H1 (cell line): ENCODE results near the gene SNF8. TPM values are rescaled to one million over a fixed set of nuclear protein-coding genes. Genes with fewer than 3 reads are reported as not detected.

ENCODE experiments used
- CTCF ChIA-PET: fragments of 300-600 bp; sonication (Branson Sonifier 250); formaldehyde crosslinking; loops from one replicate; lab custom pipeline; 2021; ENCODE audit not compliant: partially characterized antibody; lab: Charles Lee
- POLR2A ChIA-PET: fragments of 300-600 bp; sonication (Branson Sonifier 250); formaldehyde crosslinking; loops from one replicate; lab custom pipeline; 2021; ENCODE audit warnings: inconsistent platforms; ENCODE audit not compliant: partially characterized antibody; lab: Charles Lee
- DNase-seq, 2 experiments: peaks; one replicate each; pipeline versions ENCODE4 v3.0.0 to v3.0.0-alpha.2; 2010 to 2022; ENCODE audit warnings: low spot score in 2 of 2, low read depth in 1 of 2, mixed read lengths in 1 of 2
- FAIRE-seq: peaks from 2 replicates; lab custom pipeline; 2011; peaks lifted over from hg19 to GRCh38; lab: Jason Lieb, UNC
- H2AFZ ChIP-seq: 2 replicates; pipeline ENCODE4 v1.8.1; 2012; ENCODE audit warnings: low read length, inconsistent platforms
- H2AK5ac ChIP-seq: 2 replicates; pipeline ENCODE4 v1.6.1; 2013; ENCODE audit warnings: low read depth, low read length
- H2BK120ac ChIP-seq: replicated peaks from 2 replicates; pipeline ENCODE3; 2013; ENCODE audit warnings: low read depth, low read length, inconsistent platforms
- H2BK12ac ChIP-seq: 2 replicates; pipeline ENCODE4 v1.6.1; 2013; ENCODE audit warnings: low read depth, low read length
- H2BK15ac ChIP-seq: 2 replicates; pipeline ENCODE4 v1.6.1; 2013; ENCODE audit warnings: low read length
- H2BK20ac ChIP-seq: 2 replicates; pipeline ENCODE4 v1.6.1; 2013; ENCODE audit warnings: low read length
- H2BK5ac ChIP-seq: 2 replicates; pipeline ENCODE4 v1.6.1; 2013; ENCODE audit warnings: low read depth, low read length
- H3K14ac ChIP-seq: 2 replicates; pipeline ENCODE4 v1.6.1; 2013; ENCODE audit warnings: inconsistent platforms; ENCODE audit not compliant: insufficient read length
- H3K18ac ChIP-seq: 2 replicates; pipeline ENCODE4 v1.6.1; 2013; ENCODE audit warnings: low read length; ENCODE audit errors: extremely low read depth
- H3K23ac ChIP-seq: 2 replicates; pipeline ENCODE4 v1.6.1; 2013; ENCODE audit warnings: inconsistent platforms; ENCODE audit not compliant: insufficient read length
- H3K23me2 ChIP-seq: 2 replicates; pipeline ENCODE4 v1.6.1; 2013; ENCODE audit warnings: low read depth, low read length
- H3K27ac ChIP-seq: 2 replicates; pipeline ENCODE4 v1.6.1; 2011; ENCODE audit warnings: low read depth, low read length, inconsistent platforms
- H3K27me3 ChIP-seq, 4 experiments: replicated peaks in 1 of 4; 1 replicate in 1 of 4; 2 replicates in 3 of 4; pipeline versions ENCODE4 v1.6.1 to v1.8.1; 2011 to 2013; ENCODE audit warnings: low read length in 3 of 4, mild to moderate bottlenecking in 3 of 4, inconsistent platforms in 2 of 4, mixed read lengths in 2 of 4, moderate library complexity in 1 of 4; ENCODE audit not compliant: control insufficient read depth in 3 of 4, insufficient read depth in 3 of 4; ENCODE audit errors: extremely low read depth in 1 of 4
- H3K36me3 ChIP-seq, 4 experiments: 2 replicates each; pipeline versions ENCODE4 v1.6.1 to v1.8.1; 2011 to 2013; ENCODE audit warnings: mild to moderate bottlenecking in 4 of 4, low read length in 3 of 4, moderate library complexity in 2 of 4, control low read depth in 1 of 4, inconsistent platforms in 1 of 4; ENCODE audit not compliant: insufficient read depth in 4 of 4, control insufficient read depth in 2 of 4
- H3K4ac ChIP-seq: replicated peaks from 2 replicates; pipeline ENCODE3; 2013; ENCODE audit warnings: low read length, low read depth, mixed read lengths, inconsistent platforms; ENCODE audit not compliant: insufficient read length
- H3K4me1 ChIP-seq, 4 experiments: replicated peaks in 1 of 4; 1 replicate in 1 of 4; 2 replicates in 3 of 4; pipeline versions ENCODE4 v1.6.1 to v1.8.1; 2011 to 2013; ENCODE audit warnings: low read length in 3 of 4, inconsistent platforms in 2 of 4, mixed read lengths in 1 of 4; ENCODE audit not compliant: insufficient read depth in 4 of 4, control insufficient read depth in 3 of 4
- H3K4me2 ChIP-seq, 2 experiments: 2 replicates each; pipeline versions ENCODE4 v1.6.1 to v1.8.1; 2011 to 2013; ENCODE audit warnings: low read depth in 2 of 2, low read length in 2 of 2, control low read depth in 1 of 2, inconsistent platforms in 1 of 2, mild to moderate bottlenecking in 1 of 2; ENCODE audit not compliant: insufficient read depth in 1 of 2
- H3K4me3 ChIP-seq, 4 experiments: fragments of 200-600, 300-600 bp in 1 of 4; sonication (generic), shearing (Covaris generic), sonication (Bioruptor Twin) in 1 of 4; 2 replicates each; pipeline versions ENCODE4 v1.5.1 to v1.8.1; 2011 to 2016; ENCODE audit warnings: low read length in 4 of 4, low read depth in 3 of 4, control low read depth in 2 of 4, inconsistent platforms in 2 of 4, mild to moderate bottlenecking in 2 of 4, mixed read lengths in 1 of 4, moderate library complexity in 1 of 4; ENCODE audit not compliant: insufficient read depth in 2 of 4; ENCODE audit errors: extremely low read depth in 1 of 4
- H3K56ac ChIP-seq: replicated peaks from 2 replicates; pipeline ENCODE3; 2013; ENCODE audit warnings: low read depth, mild to moderate bottlenecking, mixed read lengths, low read length, inconsistent platforms; ENCODE audit not compliant: insufficient read length
- H3K79me1 ChIP-seq: 2 replicates; pipeline ENCODE4 v1.6.1; 2013; ENCODE audit warnings: low read depth, low read length, control low read depth
- H3K79me2 ChIP-seq, 2 experiments: 2 replicates each; pipeline versions ENCODE4 v1.6.1 to v1.8.1; 2012 to 2013; ENCODE audit warnings: low read length in 2 of 2, mild to moderate bottlenecking in 2 of 2, inconsistent platforms in 1 of 2; ENCODE audit not compliant: insufficient read depth in 2 of 2, control insufficient read depth in 1 of 2
- H3K9ac ChIP-seq, 4 experiments: replicated peaks in 1 of 4; 1 replicate in 1 of 4; 2 replicates in 3 of 4; pipeline versions ENCODE4 v1.6.1 to v1.8.1; 2011 to 2013; ENCODE audit warnings: low read depth in 3 of 4, low read length in 3 of 4, control low read depth in 2 of 4, mild to moderate bottlenecking in 2 of 4, moderate library complexity in 2 of 4, inconsistent platforms in 1 of 4; ENCODE audit errors: extremely low read depth in 1 of 4
- H3K9me3 ChIP-seq, 2 experiments: 2 replicates each; pipeline versions ENCODE4 v1.6.1 to v1.8.1; 2012 to 2013; ENCODE audit warnings: mild to moderate bottlenecking in 2 of 2, moderate library complexity in 2 of 2, control low read depth in 1 of 2, inconsistent platforms in 1 of 2, low read depth in 1 of 2, low read length in 1 of 2, mixed read lengths in 1 of 2; ENCODE audit not compliant: insufficient read depth in 2 of 2
- H4K20me1 ChIP-seq, 2 experiments: replicated peaks in 1 of 2; 2 replicates each; pipeline versions ENCODE3 to v1.8.1; 2011 to 2013; ENCODE audit warnings: inconsistent platforms in 2 of 2, low read length in 2 of 2, mild to moderate bottlenecking in 1 of 2; ENCODE audit not compliant: insufficient read depth in 2 of 2, control insufficient read depth in 1 of 2
- H4K5ac ChIP-seq: 2 replicates; pipeline ENCODE4 v1.6.1; 2013; ENCODE audit warnings: low read length, low read depth, mixed read lengths, inconsistent platforms; ENCODE audit not compliant: insufficient read length
- H4K8ac ChIP-seq: 2 replicates; pipeline ENCODE4 v1.8.0; 2013; ENCODE audit warnings: mild to moderate bottlenecking, moderate library complexity, low read length, inconsistent platforms; ENCODE audit not compliant: insufficient read depth; ENCODE audit errors: extremely low read depth
- H4K91ac ChIP-seq: replicated peaks from 2 replicates; pipeline ENCODE3; 2013; ENCODE audit warnings: low read length, mixed read lengths, inconsistent platforms; ENCODE audit not compliant: insufficient read length
- CTBP2 ChIP-seq: IDR thresholded peaks from 2 replicates; pipeline ENCODE4 v1.7.0; 2011; ENCODE audit warnings: borderline replicate concordance, mild to moderate bottlenecking, moderate library complexity, mixed read lengths, low read length; ENCODE audit not compliant: insufficient read depth, insufficient read length
- POU5F1 ChIP-seq: IDR thresholded peaks from 2 replicates; pipeline ENCODE4 v1.6.1; 2011; ENCODE audit warnings: low read depth, mild to moderate bottlenecking, low read length, moderate library complexity
- RNF2 ChIP-seq: fragments of 200-900, 300-1000 bp; sonication (generic); IDR thresholded peaks from 2 replicates; pipeline ENCODE4 v1.7.1; 2016; ENCODE audit warnings: borderline replicate concordance, low read depth, mild to moderate bottlenecking, antibody characterized with exemption, low read length; ENCODE audit not compliant: poor library complexity, severe bottlenecking; ENCODE audit errors: missing control alignments
- SIX5 ChIP-seq: IDR thresholded peaks from 2 replicates; pipeline ENCODE4 v1.6.1; 2011; ENCODE audit warnings: mild to moderate bottlenecking, low read depth, low read length
- TAF7 ChIP-seq: optimal IDR thresholded peaks from 2 replicates; pipeline ENCODE3; 2011; ENCODE audit warnings: low read depth, mild to moderate bottlenecking, inconsistent platforms, low read length, moderate library complexity, borderline replicate concordance
- ZNF274 ChIP-seq: IDR thresholded peaks from 2 replicates; pipeline ENCODE4 v1.7.0; 2012; ENCODE audit warnings: low read length, borderline replicate concordance; ENCODE audit errors: extremely low read depth
- WGBS, 2 experiments: shearing (Covaris generic) in 1 of 2; methylation state at CpG; one replicate each; pipeline versions ENCODE4 v1.1.6 to v1.1.7; 2013 to 2015; ENCODE audit warnings: low lambda C conversion rate in 2 of 2, mixed read lengths in 2 of 2, inconsistent platforms in 1 of 2, low coverage in 1 of 2, missing lambda C conversion rate in 1 of 2; ENCODE audit not compliant: insufficient replicate concordance in 2 of 2, insufficient coverage in 1 of 2, insufficient read length in 1 of 2; ENCODE audit errors: extremely low coverage in 1 of 2, missing lambda C conversion rate in 1 of 2; 5-methylcytosine and 5-hydroxymethylcytosine counted together
- polyA plus RNA-seq, 7 experiments: library from polyadenylated mRNA; depleted of rRNA in 3 of 7; stranded (reverse) in 5 of 7; unstranded in 2 of 7; fragments of >200 nt in 5 of 7; fragments of 200-250 nt in 2 of 7; gene quantifications; 1 replicate in 5 of 7; 2 replicates in 1 of 7; 4 replicates in 1 of 7; pipeline versions ENCODE4 v1.2.1 to v1.2.3, GENCODE V29; 2011 to 2013; ENCODE audit warnings: missing spikeins in 2 of 7, mixed read lengths in 2 of 7
- total RNA-seq: library from RNA; stranded (reverse); fragmentation: NEBNext Ultra II Directional; extraction: Animal tissue kit (Norgen Biotek cat#: 25700); gene quantifications from 2 replicates; pipeline ENCODE4 v1.2.1, GENCODE V29; 2021
- TF ChIP-seq, protein P1 (sequence below): IDR thresholded peaks from 2 replicates; pipeline ENCODE4 v1.6.1; 2012; ENCODE audit warnings: inconsistent platforms
- TF ChIP-seq, protein P2 (sequence below): IDR thresholded peaks from 2 replicates; pipeline ENCODE4 v1.6.1; 2012; ENCODE audit warnings: low read length, inconsistent platforms
- TF ChIP-seq, protein P3 (sequence below): IDR thresholded peaks from 2 replicates; pipeline ENCODE4 v1.6.1; 2011; ENCODE audit warnings: low read length, improper control_type of control experiment

SNF8 gene
- total and polyA plus RNA-seq, 2 of the 8 experiments (the other 6 are each of a cell fraction or from before 2014, with no cell fraction given): 132 to 133 TPM

DNA sequence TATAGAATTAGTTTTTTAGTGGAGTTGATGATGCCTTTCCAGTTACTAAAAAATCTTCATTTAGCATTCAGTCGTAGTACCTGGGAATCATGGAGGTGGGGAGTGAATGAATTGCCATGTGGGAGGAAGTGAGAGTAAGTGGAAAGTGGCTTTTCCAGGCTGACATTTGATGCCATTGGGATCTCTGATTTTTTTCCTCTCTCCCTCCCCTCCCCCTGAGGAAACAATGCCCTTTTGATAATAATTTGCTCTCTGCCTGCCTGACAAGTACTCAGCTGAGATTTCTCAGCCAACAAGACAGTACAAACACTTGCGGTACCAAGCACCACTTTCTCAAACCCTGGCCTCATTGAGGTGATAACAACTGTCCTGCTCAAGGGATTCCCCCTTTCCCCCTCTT lies 34.3 kb downstream of the SNF8 start:
- WGBS, 2 experiments: 92% methylated on average over 2 of the region's 2 CpGs; no CpG with 5 or more reads in 1 of the 2 experiments
- H3K23me2 ChIP-seq: peaks cover 8% of the 10 kb centered on the region
- CTCF ChIA-PET: interaction anchor here (1.1 kb wide), 1 partner anchor 122 kb away, joined by 4 read pairs; no protein-coding TSS in a partner anchor
- FAIRE-seq (no peak), DNase-seq (no peak)
- peaks cover 5 to 17% (median 6%) of the 10 kb centered on the region in 4 experiments for H3K4me1 ChIP-seq
- peaks cover 21 to 61% of the 10 kb centered on the region in 2 experiments for H3K79me2 ChIP-seq
- no peak overlapping the region for H3K18ac ChIP-seq
- no peak overlapping the region; a peak in 1 of 7 replicates for H3K9ac ChIP-seq
- peak overlapping the region; percentile 81 to 88; a peak in 3 of 4 replicates for H3K4me2 ChIP-seq
- no peak overlapping the region for H4K5ac ChIP-seq
- peaks cover 21% of the 10 kb centered on the region for H3K79me1 ChIP-seq
- H2BK5ac ChIP-seq: no peak overlapping the region
- no peak overlapping the region for H3K56ac ChIP-seq
- H3K4me3 ChIP-seq: peak overlapping the region in 2 of 4 experiments; percentile 70 to 97; a peak in 1 of 8 replicates
- H3K23ac ChIP-seq: no peak overlapping the region
- no peak overlapping the region for H3K4ac ChIP-seq
- H3K27me3 ChIP-seq: no peaks in the 10 kb centered on the region
- H3K36me3 ChIP-seq: peaks cover 0 to 45% (median 23%) of the 10 kb centered on the region in 4 experiments; a peak in 7 of 8 replicates
- H3K9me3 ChIP-seq: no peaks in the 10 kb centered on the region
- POLR2A ChIA-PET: interaction anchor here (0.6 to 3.1 kb wide), 9 partner anchors 9 to 44 kb away, joined by 3 to 11 read pairs (median 4); partner anchors contain the start of genes ATP5MC1 and SNF8
- H4K20me1 ChIP-seq: peaks cover 9 to 26% of the 10 kb centered on the region in 2 experiments
- H3K14ac ChIP-seq: no peak overlapping the region
- H4K91ac ChIP-seq: no peak overlapping the region
- H2BK12ac ChIP-seq: no peak overlapping the region
- H2BK120ac ChIP-seq: no peak overlapping the region
- no peak overlapping the region for H2BK20ac ChIP-seq
- no peak overlapping the region for H2AK5ac ChIP-seq
- no peak overlapping the region for H2AFZ ChIP-seq
- H3K27ac ChIP-seq: no peak overlapping the region
- no peak overlapping the region for H2BK15ac ChIP-seq
- no peak overlapping the region for H4K8ac ChIP-seq
- TF ChIP-seq, protein P1, sequence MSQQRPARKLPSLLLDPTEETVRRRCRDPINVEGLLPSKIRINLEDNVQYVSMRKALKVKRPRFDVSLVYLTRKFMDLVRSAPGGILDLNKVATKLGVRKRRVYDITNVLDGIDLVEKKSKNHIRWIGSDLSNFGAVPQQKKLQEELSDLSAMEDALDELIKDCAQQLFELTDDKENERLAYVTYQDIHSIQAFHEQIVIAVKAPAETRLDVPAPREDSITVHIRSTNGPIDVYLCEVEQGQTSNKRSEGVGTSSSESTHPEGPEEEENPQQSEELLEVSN: no peak
- TF ChIP-seq, protein P2, sequence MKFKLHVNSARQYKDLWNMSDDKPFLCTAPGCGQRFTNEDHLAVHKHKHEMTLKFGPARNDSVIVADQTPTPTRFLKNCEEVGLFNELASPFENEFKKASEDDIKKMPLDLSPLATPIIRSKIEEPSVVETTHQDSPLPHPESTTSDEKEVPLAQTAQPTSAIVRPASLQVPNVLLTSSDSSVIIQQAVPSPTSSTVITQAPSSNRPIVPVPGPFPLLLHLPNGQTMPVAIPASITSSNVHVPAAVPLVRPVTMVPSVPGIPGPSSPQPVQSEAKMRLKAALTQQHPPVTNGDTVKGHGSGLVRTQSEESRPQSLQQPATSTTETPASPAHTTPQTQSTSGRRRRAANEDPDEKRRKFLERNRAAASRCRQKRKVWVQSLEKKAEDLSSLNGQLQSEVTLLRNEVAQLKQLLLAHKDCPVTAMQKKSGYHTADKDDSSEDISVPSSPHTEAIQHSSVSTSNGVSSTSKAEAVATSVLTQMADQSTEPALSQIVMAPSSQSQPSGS: no peak
- no peak for TF ChIP-seq POU5F1
- no peak for TF ChIP-seq CTBP2
- TF ChIP-seq RNF2: no peak
- TF ChIP-seq SIX5: no peak
- no peak for TF ChIP-seq TAF7
- TF ChIP-seq, protein P3, sequence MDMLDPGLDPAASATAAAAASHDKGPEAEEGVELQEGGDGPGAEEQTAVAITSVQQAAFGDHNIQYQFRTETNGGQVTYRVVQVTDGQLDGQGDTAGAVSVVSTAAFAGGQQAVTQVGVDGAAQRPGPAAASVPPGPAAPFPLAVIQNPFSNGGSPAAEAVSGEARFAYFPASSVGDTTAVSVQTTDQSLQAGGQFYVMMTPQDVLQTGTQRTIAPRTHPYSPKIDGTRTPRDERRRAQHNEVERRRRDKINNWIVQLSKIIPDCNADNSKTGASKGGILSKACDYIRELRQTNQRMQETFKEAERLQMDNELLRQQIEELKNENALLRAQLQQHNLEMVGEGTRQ: no peak
- TF ChIP-seq ZNF274: no peak
